GM21360 (cell line): ENCODE measurements around the gene ULK2.
"Not testable (repeated sequence)": the region's sequence is repeated elsewhere in the genome, so short reads cannot be mapped to it uniquely, and the experiment has no call there.

ENCODE experiments used
- ATAC-seq: cut with Tn5 transposase; IDR thresholded peaks from one replicate; pipeline ENCODE4 v1.9.1; 2021; ENCODE audit warnings: mild to moderate bottlenecking, moderate library complexity; ENCODE audit not compliant: unreplicated experiment

The ULK2 gene

GRCh38 chr17:19768046-19768782 lies 99.5 kb downstream of the ULK2 start:
- no peak for ATAC-seq

- peak; percentile 64 for ATAC-seq
These were observed 101.1 kb downstream of the ULK2 start for GRCh38 chr17:19766421-19767270.

GRCh38 chr17:19766016-19766415 lies 101.7 kb downstream of the ULK2 start:
- ATAC-seq = no peak

- not testable (repeated sequence) for ATAC-seq
These were observed 103.7 kb downstream of the ULK2 start for GRCh38 chr17:19763991-19764390.

GRCh38 chr17:19763416-19763815 lies 104.3 kb downstream of the ULK2 start:
- no peak for ATAC-seq

- no peak for ATAC-seq
These were observed 105.2 kb downstream of the ULK2 start for GRCh38 chr17:19762515-19762961.

GRCh38 chr17:19760746-19761145 lies 107.0 kb downstream of the ULK2 start:
- no peak for ATAC-seq

- no peak for ATAC-seq
These were observed 107.9 kb downstream of the ULK2 start for GRCh38 chr17:19759568-19760549.

- no peak for ATAC-seq
These were observed 110.1 kb downstream of the ULK2 start for GRCh38 chr17:19757536-19758180.

- no peak for ATAC-seq
These were observed 111.2 kb downstream of the ULK2 start for GRCh38 chr17:19756546-19756945.

- no peak for ATAC-seq
These were observed 111.8 kb downstream of the ULK2 start for GRCh38 chr17:19755821-19756510.

GRCh38 chr17:19755392-19755791 lies 112.3 kb downstream of the ULK2 start:
- ATAC-seq = no peak

GRCh38 chr17:19753661-19754463 lies 113.9 kb downstream of the ULK2 start:
- no peak for ATAC-seq

GRCh38 chr17:19753051-19753509 lies 114.7 kb downstream of the ULK2 start:
- ATAC-seq = no peak

- no peak for ATAC-seq
These were observed 115.3 kb downstream of the ULK2 start for GRCh38 chr17:19752216-19753050.

- ATAC-seq = no peak
These were observed 116.9 kb downstream of the ULK2 start for GRCh38 chr17:19750835-19751234.

GRCh38 chr17:19750020-19750572 lies 117.6 kb downstream of the ULK2 start:
- no peak for ATAC-seq

- no peak for ATAC-seq
These were observed 118.9 kb downstream of the ULK2 start for GRCh38 chr17:19748807-19749193.
